NCI-H345 treated with DMSO at 0.1 percent for 48 hours (cell line): ENCODE results near the gene FSCN2.

Experiments
- DNase-seq: peaks from one replicate; lab custom pipeline; 2025; ENCODE audit not compliant: unreplicated experiment; lab: John Stamatoyannopoulos, UW

Gene FSCN2

DNA sequence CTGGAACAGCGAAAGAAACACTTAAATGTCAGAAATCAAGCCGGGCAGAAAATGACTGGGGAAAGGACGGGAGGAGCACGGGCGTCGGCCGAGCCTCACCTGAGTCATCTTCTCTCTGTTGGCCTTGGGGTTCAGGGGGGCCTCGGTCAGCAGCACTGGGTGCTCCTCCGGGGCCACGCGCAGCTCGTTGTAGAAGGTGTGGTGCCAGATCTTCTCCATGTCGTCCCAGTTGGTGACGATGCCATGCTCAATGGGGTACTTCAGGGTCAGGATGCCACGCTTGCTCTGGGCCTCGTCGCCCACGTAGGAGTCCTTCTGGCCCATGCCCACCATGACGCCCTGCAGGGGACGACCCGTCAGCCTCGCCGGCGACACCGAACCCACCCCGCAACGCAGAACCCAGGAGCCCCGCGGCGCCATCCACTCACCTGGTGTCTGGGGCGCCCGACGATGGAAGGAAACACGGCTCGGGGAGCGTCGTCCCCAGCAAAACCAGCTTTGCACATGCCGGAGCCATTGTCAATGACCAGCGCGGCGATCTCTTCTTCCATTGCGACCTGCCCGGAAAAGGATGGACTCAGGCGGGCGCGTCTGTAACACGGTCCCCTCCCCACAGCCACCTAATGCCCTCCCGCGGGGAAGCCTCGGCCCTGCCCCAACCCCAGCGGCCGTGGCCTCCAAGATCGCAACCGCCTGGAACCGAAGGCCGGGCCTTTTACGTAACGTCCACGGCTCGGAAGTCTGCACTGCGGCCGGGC is 16.2 kb upstream of the FSCN2 start:
- no peak for DNase-seq

DNA sequence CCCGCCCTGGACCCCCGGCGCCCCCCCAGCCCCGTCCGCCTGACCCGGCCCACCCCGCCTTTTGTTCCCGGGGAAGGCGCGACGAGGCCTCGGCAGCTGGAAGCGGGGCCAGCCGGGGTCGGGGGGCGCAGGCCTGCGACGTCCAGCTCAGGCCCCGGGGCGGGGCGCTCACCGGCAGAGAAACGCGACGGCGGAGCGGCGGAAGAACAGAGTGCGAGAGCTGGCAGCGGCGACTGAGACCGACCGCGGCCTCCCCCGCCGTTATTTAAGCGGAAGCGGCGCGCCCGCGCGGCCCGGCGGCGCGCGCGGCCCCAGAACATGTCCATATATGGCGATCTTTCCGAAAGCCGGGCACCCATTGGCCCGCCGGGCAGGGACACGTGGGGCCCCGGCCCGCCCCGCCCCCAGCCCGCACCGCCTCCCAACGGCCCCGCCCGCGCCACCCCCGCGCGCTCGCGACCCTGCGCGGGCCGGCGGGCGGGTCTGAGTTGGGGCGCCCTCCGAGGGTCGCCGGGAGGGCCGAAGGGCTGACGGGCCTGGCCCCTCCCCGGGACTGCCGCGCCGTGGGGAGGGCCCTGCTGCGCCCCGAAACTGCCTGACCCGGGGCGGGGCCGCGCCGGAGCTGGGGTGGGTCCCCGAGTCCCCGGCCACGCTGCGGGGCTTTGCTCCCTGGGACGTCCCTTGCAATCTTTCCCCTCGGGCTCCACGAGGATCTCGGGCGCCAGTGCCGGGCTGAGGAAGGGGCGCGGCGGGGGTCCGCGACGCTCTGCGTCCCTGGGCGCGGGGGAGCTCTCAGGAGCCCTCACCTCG is 15.4 kb upstream of the FSCN2 start, which contains the start of gene ACTG1:
Gene ACTG1, minus strand, starts transcription at position 238 of the 810 bp plus-strand sequence. CDS start 445 bp downstream, outside the sequence.
- peak; percentile 88 for DNase-seq

DNA sequence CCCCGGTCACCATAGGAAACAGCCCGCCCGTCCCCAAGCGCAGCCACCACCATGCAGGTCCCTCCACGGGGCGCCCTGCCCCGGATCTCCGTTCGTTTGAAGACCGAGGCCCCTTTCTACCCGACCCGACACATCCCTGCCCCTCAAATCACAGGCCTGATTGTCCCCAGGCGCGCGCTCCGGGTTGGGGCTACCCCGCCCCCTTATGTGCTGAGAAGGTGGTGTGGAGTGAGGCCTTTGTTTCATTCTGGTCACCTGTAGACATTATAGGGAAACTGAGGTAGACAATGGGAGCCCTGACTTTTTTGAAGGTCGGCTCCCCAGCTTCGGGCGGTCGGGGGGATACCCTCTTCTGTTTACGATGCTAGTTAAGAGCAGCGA is 14.8 kb upstream of the FSCN2 start:
- peak; percentile 56 for DNase-seq

DNA sequence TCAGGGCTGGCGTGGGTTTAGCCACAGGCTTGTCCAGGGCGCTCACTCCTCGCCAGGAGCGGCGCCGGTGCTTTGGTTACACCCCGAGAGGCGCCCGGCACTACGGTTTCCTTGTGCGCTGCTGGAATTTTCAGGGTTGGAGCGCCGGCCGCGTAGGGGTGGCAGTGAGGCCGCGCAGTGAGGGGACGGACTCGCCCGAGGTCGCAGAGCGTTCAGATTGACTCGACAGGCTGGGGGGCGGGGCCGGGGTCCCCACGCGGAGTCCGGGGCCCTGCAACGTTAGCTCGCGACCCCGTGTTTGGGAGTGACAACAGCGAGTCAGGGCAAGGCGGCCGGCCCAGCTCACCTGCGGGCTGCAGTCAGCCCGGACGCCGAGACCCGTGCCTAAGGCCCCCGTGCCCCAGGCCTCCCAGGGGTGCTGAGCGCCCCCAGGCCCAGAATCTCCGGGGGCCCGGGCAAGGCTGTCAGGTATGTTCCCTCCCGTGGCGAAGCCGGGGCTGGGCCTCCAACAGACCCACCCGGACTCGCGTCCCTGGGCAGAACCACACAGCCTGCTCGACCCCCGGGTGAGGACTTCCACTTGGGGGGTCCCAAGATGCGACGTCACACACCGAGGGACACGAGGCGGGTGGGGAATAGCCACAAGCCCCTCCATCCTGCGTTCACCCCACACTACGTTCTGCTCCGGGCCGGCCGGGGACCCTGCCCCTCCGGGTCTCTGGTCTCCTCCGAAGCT is 14.3 kb upstream of the FSCN2 start:
- DNase-seq: peak; percentile 56

GRCh38 chr17:81514489-81514738 is 13.8 kb upstream of the FSCN2 start:
- no peak for DNase-seq

DNA sequence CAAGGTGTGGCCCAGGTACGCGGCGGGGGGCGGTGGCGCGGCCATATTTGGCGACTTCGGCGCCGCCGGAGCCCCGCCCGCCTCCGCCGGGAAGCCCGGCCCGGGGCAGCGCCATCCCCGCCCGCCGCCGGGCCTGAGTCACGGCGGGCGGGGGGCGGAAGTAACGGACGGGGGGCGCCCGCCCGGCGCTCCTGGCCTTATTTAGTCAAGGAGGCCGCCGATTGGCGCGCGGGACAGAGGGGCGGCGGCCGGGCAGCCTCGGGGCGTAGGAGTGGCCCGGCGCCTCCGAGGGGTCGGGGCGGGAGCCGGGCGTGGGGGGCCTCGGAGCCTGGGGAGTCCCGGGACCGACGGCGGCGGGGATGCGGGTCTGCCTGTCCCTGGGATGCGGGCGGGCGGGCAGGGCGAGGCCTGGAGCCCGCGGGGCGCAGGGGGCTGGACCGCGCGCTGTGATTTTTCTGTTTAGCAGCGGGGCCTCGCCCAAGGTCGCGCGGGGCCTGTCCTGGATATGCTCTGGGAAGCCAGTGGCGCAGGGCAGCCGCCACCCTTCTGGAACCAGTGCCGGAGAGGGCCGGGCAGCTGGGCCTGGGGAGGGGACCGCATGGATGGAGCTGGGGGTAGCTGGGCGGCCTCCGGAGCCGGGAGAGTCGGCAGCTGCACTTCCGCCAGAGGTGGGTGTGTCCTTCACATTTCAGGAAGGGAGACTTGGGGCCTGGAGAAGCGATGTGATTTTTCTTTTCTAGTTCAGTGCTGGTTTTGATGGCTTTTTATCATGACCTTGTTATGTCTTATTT is 13.2 kb upstream of the FSCN2 start:
- peak; percentile 70 for DNase-seq

DNA sequence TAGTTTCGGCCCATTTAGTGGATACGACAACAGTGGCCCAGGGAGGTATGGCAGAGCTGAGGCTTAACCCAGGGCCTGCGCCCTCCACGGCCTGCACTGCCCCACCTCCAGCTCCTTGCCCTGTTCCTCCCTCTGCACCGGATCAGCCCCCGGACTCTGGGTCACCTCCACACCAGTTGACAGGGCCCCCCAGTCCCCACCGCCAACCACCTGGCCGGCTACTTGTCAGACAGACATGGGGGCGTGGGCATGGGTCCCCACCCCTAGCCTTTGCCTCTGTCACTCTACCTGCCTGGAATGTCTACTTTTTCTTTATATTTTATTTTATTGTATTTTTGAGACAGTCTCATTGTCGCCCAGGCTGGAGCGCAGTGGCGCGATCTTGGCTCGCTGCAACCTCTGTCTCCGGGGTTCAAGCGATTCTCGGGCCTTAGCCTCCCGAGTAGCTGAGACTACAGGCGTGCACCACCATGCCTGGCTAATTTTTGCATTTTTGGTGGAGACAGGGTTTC is 12.6 kb upstream of the FSCN2 start:
- DNase-seq: no peak

- no peak for DNase-seq
Measured at GRCh38 chr17:81516439-81516838, 11.7 kb upstream of the FSCN2 start.

DNA sequence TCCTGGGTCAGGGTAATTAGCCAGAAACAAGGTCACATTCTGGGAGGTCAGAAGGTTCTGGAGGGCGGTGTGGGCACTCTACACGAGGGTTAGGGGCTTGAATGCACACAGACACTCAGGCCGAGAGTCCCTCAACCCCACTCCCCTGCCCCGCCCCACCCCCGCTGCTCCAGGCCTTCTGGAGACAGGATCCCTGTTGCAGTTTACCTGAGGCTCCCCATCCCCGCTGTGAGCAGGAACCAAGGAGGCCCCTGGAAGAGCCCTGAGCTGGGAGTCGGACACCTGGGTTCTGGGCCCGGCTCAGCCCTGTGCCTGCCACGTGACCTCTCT is 11.2 kb upstream of the FSCN2 start:
- DNase-seq: no peak

DNA sequence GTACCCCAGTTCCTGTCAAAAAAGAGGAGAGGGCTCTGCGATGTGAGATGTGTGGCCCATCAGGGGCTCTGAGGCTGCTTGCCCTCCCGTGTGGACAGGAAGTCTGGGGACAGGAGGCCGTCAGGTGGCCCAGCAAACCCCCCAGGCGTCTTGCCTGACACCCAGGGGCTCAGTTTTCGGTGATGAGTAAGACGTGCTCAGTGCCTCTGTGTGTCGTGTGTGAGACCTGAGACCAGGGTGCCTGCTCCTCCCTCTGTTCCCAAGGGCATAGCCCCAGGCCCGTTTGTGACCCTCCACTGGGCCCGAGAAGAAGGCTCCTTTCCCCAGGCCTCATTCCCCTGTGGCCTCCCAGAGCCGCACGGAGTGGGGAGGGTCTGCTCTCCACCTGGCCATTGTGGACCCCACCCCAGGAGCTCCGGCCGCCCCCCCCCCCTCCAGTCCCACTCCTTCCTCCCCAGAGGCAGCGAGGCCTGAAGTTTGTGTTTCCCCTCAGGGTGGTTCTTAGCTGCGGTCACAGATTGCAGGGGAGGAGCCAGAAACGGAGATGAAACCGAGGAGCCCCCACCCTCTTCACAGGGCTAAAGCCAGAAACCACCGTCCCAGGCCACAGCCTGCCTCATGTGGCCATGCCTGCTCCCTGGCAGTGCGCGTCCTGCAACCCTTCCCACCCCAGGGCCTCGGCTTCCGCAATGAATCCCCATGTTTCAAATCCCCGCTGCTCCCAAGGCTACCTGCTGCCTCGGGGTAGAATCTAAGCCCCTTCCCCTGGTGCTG is 10.7 kb upstream of the FSCN2 start:
- DNase-seq: no peak

GRCh38 chr17:81518113-81518784 is 9.9 kb upstream of the FSCN2 start:
- DNase-seq: no peak

DNA sequence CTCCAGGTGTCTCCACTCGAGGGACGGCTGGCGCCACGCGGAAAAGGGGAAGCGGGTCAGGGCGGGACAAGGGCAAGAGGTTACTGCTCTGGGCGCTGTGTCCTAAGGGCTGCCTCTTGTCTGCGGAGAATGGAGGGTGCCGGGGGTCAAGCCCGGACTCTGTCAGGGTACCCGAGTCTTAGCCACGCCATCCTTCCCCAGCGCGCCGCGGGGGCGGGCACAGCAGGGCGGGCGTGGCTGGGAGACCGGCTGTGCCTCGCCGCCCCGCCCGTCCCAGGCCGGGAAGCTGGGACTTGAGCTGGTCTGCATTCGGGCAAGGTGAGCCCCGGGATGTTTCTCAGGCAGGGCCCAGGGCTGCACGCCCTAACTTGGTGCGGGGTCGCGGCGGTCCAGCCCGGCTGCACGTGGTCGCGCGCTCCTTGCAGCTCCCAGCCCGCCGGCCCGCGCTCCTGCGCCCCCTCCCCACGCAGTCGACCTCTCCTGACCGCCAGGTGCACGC is 9.3 kb upstream of the FSCN2 start:
- no peak for DNase-seq

DNA sequence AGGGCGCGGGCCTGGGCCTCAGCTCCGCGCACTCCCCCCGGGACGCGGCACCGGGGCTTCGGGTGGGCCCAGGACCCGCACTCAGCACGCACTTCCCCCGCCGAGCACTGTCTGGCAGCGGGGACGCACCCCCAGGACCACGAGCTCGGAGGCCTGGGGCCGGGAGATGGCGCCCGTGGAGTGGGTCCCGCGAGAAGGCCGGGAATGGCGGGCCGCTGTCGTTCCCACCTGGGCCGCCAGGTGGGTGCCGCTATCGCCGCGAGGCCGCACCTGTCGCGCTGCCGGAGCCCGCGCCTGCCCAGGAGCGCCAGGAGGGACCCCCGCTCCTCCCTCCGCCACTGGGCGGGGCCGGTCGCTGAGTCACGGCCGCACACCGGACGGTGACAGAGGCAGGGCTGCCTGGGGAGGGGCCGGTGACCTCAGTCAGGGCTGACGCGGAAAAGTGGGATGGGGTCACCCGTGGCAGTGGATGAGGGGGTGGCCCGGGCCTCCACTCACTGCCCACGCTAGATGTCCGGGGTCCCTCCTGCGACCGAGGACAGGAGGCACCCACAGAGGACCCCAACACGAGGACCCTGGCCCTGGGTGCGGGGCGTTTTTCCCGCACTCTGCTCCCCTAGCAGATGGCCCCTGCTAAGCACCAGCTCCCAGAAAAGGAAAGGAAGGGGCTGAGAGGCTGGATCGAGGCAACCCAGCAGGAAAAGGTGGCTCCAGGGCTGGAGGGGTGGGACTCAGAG is 8.7 kb upstream of the FSCN2 start:
- peak; percentile 47 for DNase-seq

- DNase-seq: no peak
Measured at GRCh38 chr17:81520021-81520901, 7.9 kb upstream of the FSCN2 start.

- no peak for DNase-seq
Measured at GRCh38 chr17:81522491-81523401, 5.4 kb upstream of the FSCN2 start.

DNA sequence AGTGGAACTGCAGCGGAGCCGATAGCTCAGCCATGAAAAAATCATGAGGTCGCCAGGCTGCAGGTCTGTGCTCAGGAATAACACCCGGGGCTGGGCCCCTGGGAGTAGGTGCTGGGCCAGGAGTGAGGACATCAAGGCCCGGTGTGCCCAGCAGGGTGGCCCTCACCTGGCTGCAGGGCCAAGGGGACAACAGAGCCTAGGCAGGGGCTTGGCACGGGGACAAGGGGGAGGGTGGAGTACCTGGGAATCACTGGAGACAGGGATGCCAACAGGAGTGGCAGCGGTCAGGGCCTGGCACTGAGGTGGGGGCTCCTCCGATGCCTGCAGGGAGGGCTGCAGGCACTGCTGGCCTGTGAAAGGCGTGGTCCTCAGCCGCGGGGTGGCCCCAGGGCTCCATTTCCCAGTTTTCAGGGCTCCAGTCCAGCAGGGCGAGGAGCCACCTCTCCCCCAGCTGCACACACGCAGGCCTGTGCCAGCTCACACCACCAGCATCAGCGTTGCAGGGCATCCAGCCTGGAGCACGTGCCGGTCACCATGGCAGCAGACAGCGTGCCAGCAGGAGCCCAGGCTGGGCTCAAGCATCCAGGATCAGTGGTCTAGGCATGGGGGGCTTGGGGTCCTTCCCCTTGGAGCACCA is 4.7 kb upstream of the FSCN2 start:
- peak; percentile 42 for DNase-seq
